Muscle of leg (tissue), 16 donors: Measurements from ENCODE around the gene RASIP1. TPM values are rescaled to one million over a fixed set of nuclear protein-coding genes. Genes with fewer than 3 reads are reported as not detected.
"Not testable (repeated sequence)": the region's sequence is repeated elsewhere in the genome, so short reads cannot be mapped to it uniquely, and the experiment has no call there.

Experiments
- DNase-seq: peaks from one replicate; pipeline ENCODE4 v3.0.0; 2013
- H3K27ac ChIP-seq: one replicate; pipeline ENCODE4 v1.5.1; 2013; ENCODE audit warnings: mild to moderate bottlenecking, low read length, control low read depth
- H3K27me3 ChIP-seq: one replicate; pipeline ENCODE4 v1.6.1; 2013; ENCODE audit warnings: low read length; ENCODE audit not compliant: control insufficient read depth, insufficient read depth
- H3K36me3 ChIP-seq: one replicate; pipeline ENCODE4 v1.6.1; 2013; ENCODE audit warnings: low read length; ENCODE audit not compliant: control insufficient read depth, insufficient read depth
- H3K4me1 ChIP-seq: one replicate; pipeline ENCODE4 v1.6.1; 2013; ENCODE audit warnings: low read length; ENCODE audit not compliant: control insufficient read depth, insufficient read depth
- H3K4me3 ChIP-seq: one replicate; pipeline ENCODE4 v1.5.1; 2013; ENCODE audit warnings: low read length, control low read depth
- H3K9me3 ChIP-seq: replicated peaks from 2 replicates; pipeline ENCODE4 v1.6.1; 2013; ENCODE audit warnings: low read depth, low read length; ENCODE audit not compliant: control insufficient read depth
- WGBS: methylation state at CpG from one replicate; pipeline ENCODE4 v1.1.5; 2013; ENCODE audit warnings: missing lambda C conversion rate; ENCODE audit not compliant: insufficient coverage; 5-methylcytosine and 5-hydroxymethylcytosine counted together
- long read RNA-seq, 11 donors: transcript quantifications; one replicate each; lab custom pipeline, GENCODE V29; 2026
- polyA plus RNA-seq, 8 donors: library from polyadenylated mRNA; unstranded; fragments of 120-200 nt; gene quantifications; one replicate each; pipeline versions ENCODE4 v1.2.1 to v1.2.3, GENCODE V29; 2013; ENCODE audit warnings: inconsistent platforms in 1 of 8, low replicate concordance in 1 of 8; ENCODE audit not compliant: insufficient read length in 8 of 8, insufficient read depth in 1 of 8
- total RNA-seq: library from RNA; stranded (reverse); fragments of 120-200 nt; gene quantifications from one replicate; pipeline ENCODE4 v1.2.4, GENCODE V29; 2013

The RASIP1 gene
- 14.1 TPM for total RNA-seq
- polyA plus RNA-seq = 10 to 100 TPM; 17.6 to 27.7 (median 25.0) TPM
- long read RNA-seq, donor 1, partial matches to known transcripts = 0 of 1 reads
- long read RNA-seq, donor 1, other reads (novel, unspliced or antisense) = 0 of 1 reads
- long read RNA-seq, donor 2, partial matches to known transcripts = 0 of 1 reads
- long read RNA-seq, donor 2, other reads (novel, unspliced or antisense) = 0 of 1 reads
- long read RNA-seq, donor 3, transcript RASIP1-204 (4 exons, 1,597 nt) = major isoform, 5 of 7 reads
- long read RNA-seq, donor 3, partial matches to known transcripts = 0 of 7 reads
- long read RNA-seq, donor 3, other reads (novel, unspliced or antisense) = 0 of 7 reads
- long read RNA-seq, donor 4, partial matches to known transcripts = 0 of 3 reads
- long read RNA-seq, donor 4, other reads (novel, unspliced or antisense) = 0 of 3 reads
- long read RNA-seq, donor 5, partial matches to known transcripts = 0 of 8 reads
- long read RNA-seq, donor 5, other reads (novel, unspliced or antisense) = 0 of 8 reads
- long read RNA-seq, donor 6, partial matches to known transcripts = 0 of 5 reads
- long read RNA-seq, donor 6, other reads (novel, unspliced or antisense) = 0 of 5 reads
- long read RNA-seq, donor 7, partial matches to known transcripts = 0 of 3 reads
- long read RNA-seq, donor 7, other reads (novel, unspliced or antisense) = 0 of 3 reads
- long read RNA-seq, donor 8, partial matches to known transcripts = 0 of 2 reads
- long read RNA-seq, donor 8, other reads (novel, unspliced or antisense) = 0 of 2 reads
- long read RNA-seq, donor 9, partial matches to known transcripts = 0 of 4 reads
- long read RNA-seq, donor 9, other reads (novel, unspliced or antisense) = 0 of 4 reads
- long read RNA-seq, donor 10, partial matches to known transcripts = 0 of 1 reads
- long read RNA-seq, donor 10, other reads (novel, unspliced or antisense) = 0 of 1 reads
- long read RNA-seq, donor 11, partial matches to known transcripts = 0 of 4 reads
- long read RNA-seq, donor 11, other reads (novel, unspliced or antisense) = 0 of 4 reads

GRCh38 chr19:48740164-48740972 is at the start of gene RASIP1:
Gene RASIP1 (minus strand): TSS chr19:48740610. CDS start chr19:48740282, 328 bp downstream.
- Histone ChIP-seq H3K36me3 (no peaks in the 10 kb centered on the region), H3K4me1 (peaks cover 43% of the 10 kb centered on the region), H3K27ac (peak within 1 kb of the TSS; percentile 79), H3K4me3 (peak within 1 kb of the TSS; percentile 53), H3K9me3 (peaks cover under 1% of the 10 kb centered on the region), H3K27me3 (peaks cover 6% of the 10 kb centered on the region)
- 34% methylated on average over 10 of the region's 27 CpGs for WGBS
- DNase-seq = peak; percentile 61

GRCh38 chr19:48787331-48787730 is 46.9 kb upstream of the RASIP1 start:
- not testable (repeated sequence) for DNase-seq, H3K36me3 ChIP-seq, H3K4me3 ChIP-seq, H3K27ac ChIP-seq, H3K4me1 ChIP-seq, H3K27me3 ChIP-seq, H3K9me3 ChIP-seq
- 92% methylated on average over 9 of the region's 9 CpGs for WGBS

- not testable (repeated sequence) for DNase-seq, H3K36me3 ChIP-seq, H3K9me3 ChIP-seq, H3K4me1 ChIP-seq, H3K27ac ChIP-seq, H3K27me3 ChIP-seq, H3K4me3 ChIP-seq
- WGBS = 100% methylated on average over 4 of the region's 7 CpGs
These were observed 46.0 kb upstream of the RASIP1 start for GRCh38 chr19:48786422-48786821.

GRCh38 chr19:48784527-48784926 is 44.1 kb upstream of the RASIP1 start:
- no peak for DNase-seq

GRCh38 chr19:48780631-48781391 is 40.4 kb upstream of the RASIP1 start:
- Histone ChIP-seq H3K4me1 (peaks cover 7% of the 10 kb centered on the region), H3K9me3 (peaks cover 2% of the 10 kb centered on the region), H3K4me3 (no peak overlapping the region), H3K27ac (no peak overlapping the region), H3K27me3 (no peaks in the 10 kb centered on the region), H3K36me3 (no peaks in the 10 kb centered on the region)
- no peak for DNase-seq
- 52% methylated on average over 5 of the region's 14 CpGs for WGBS

More at GRCh38 chr19:48784527-48784926, 44.1 kb upstream of the RASIP1 start:
- Histone ChIP-seq H3K36me3 (no peaks in the 10 kb centered on the region), H3K27ac (no peak overlapping the region), H3K27me3 (no peaks in the 10 kb centered on the region), H3K4me3 (no peak overlapping the region), H3K9me3 (no peaks in the 10 kb centered on the region), H3K4me1 (peaks cover 7% of the 10 kb centered on the region)
- WGBS = 30% methylated on average over 3 of the region's 5 CpGs

- Histone ChIP-seq H3K27ac (no peak overlapping the region), H3K27me3 (no peaks in the 10 kb centered on the region), H3K36me3 (no peaks in the 10 kb centered on the region), H3K4me3 (no peak overlapping the region), H3K4me1 (peaks cover 7% of the 10 kb centered on the region), H3K9me3 (peaks cover 2% of the 10 kb centered on the region)
- no CpG with 5 or more reads among the region's 1 CpG for WGBS
- DNase-seq = no peak
These were observed 39.2 kb upstream of the RASIP1 start for GRCh38 chr19:48779636-48780035.

- 87% methylated on average over 6 of the region's 12 CpGs for WGBS
- Histone ChIP-seq H3K9me3 (peaks cover 2% of the 10 kb centered on the region), H3K27me3 (no peaks in the 10 kb centered on the region), H3K27ac (no peak overlapping the region), H3K4me1 (peaks cover 6% of the 10 kb centered on the region), H3K4me3 (no peak overlapping the region), H3K36me3 (no peaks in the 10 kb centered on the region)
- DNase-seq = no peak
These were observed 37.3 kb upstream of the RASIP1 start for GRCh38 chr19:48777720-48778119.

- no peak for DNase-seq
- Histone ChIP-seq H3K27me3 (no peaks in the 10 kb centered on the region), H3K9me3 (peaks cover 2% of the 10 kb centered on the region), H3K4me3 (no peak overlapping the region), H3K4me1 (no peaks in the 10 kb centered on the region), H3K36me3 (no peaks in the 10 kb centered on the region), H3K27ac (no peak overlapping the region)
- WGBS = no CpG with 5 or more reads among the region's 5 CpGs
These were observed 36.7 kb upstream of the RASIP1 start for GRCh38 chr19:48777139-48777538.

- Histone ChIP-seq H3K4me3 (no peak overlapping the region), H3K9me3 (no peaks in the 10 kb centered on the region), H3K27me3 (peaks cover 9% of the 10 kb centered on the region), H3K27ac (no peak overlapping the region), H3K4me1 (peaks cover 5% of the 10 kb centered on the region), H3K36me3 (no peaks in the 10 kb centered on the region)
- DNase-seq = peak; percentile 54
- 49% methylated on average over 4 of the region's 13 CpGs for WGBS
These were observed 32.1 kb upstream of the RASIP1 start for GRCh38 chr19:48772503-48772953.
